ENCODE data around the gene GPHN.

Gene GPHN

DNA sequence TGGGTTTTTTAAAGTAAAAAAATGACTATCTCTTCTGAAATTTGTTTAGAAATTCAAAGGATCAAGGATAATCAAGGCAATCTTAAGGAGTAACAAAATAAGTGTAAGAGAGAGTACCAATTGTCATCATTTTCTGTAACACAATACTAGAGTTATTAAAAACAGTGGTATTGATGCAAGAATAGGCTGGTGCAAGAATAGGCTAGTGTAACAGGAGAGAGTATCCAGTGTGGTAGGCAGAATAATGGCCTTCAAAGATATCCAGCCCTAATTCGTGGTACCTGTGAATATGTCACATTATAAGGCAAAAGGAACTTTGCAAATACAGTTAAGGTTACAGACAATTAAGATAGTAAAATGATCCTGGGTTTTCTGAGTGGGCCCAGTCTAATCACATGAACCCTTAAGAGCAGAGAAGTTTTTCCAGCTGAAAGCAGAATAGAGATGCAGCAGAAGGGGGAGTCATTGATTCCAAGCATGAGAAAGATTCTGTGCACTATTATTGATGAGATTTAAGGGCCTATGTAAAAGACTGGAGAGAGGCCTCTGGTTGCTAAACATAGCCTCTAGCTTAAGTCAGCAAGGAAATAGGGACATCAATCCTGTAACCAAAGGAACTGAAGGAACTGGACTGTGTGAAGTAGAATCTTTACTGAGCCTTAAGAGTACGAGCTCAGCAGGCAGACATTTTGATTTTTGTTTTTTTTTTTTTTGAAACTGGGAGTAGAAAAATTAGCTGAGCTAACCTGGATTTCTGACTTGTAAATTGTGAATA lies 134.1 kb downstream of the GPHN start:
- no peak overlapping the region for H3K9ac ChIP-seq
- no peaks in the 10 kb centered on the region for H3K79me2 ChIP-seq
- no peak overlapping the region for H2AFZ ChIP-seq
- no peaks in the 10 kb centered on the region for H3K9me3 ChIP-seq (ENCODE audit: control insufficient read depth, low read length)
- H3K27me3 ChIP-seq (ENCODE audit: control insufficient read depth, insufficient read depth, low read length), result no peaks in the 10 kb centered on the region
- no peak overlapping the region for H3K27ac ChIP-seq
- no peaks in the 10 kb centered on the region for H3K36me3 ChIP-seq (ENCODE audit: control insufficient read depth, insufficient read depth, low read length)
- no peak for TF ChIP-seq CTCF (IDR thresholded peaks at IDR 0.05)
- H3K4me2 ChIP-seq (ENCODE audit: low read length), result no peak overlapping the region
- no peak overlapping the region for H3K4me3 ChIP-seq (ENCODE audit: low read depth, low read length)
- H3K4me1 ChIP-seq, result peaks cover 5% of the 10 kb centered on the region

- no peaks in the 10 kb centered on the region for H3K27me3 ChIP-seq (ENCODE audit: control insufficient read depth, insufficient read depth, low read length)
- no peak for TF ChIP-seq CTCF (IDR thresholded peaks at IDR 0.05)
- peaks cover 5% of the 10 kb centered on the region for H3K4me1 ChIP-seq
- H2AFZ ChIP-seq, result no peak overlapping the region
- no peaks in the 10 kb centered on the region for H3K79me2 ChIP-seq
- no peak overlapping the region for H3K4me2 ChIP-seq (ENCODE audit: low read length)
- no peaks in the 10 kb centered on the region for H3K9me3 ChIP-seq (ENCODE audit: control insufficient read depth, low read length)
- H3K4me3 ChIP-seq (ENCODE audit: low read depth, low read length), result no peak overlapping the region
- H3K27ac ChIP-seq, result no peak overlapping the region
- no peak overlapping the region for H3K9ac ChIP-seq
- H3K36me3 ChIP-seq (ENCODE audit: control insufficient read depth, insufficient read depth, low read length), result no peaks in the 10 kb centered on the region
Observed at GRCh38 chr14:66643344-66643743, 135.4 kb downstream of the GPHN start.

- no peaks in the 10 kb centered on the region for H3K36me3 ChIP-seq (ENCODE audit: control insufficient read depth, insufficient read depth, low read length)
- no peak overlapping the region for H3K9ac ChIP-seq
- no peak overlapping the region for H2AFZ ChIP-seq
- H3K4me3 ChIP-seq (ENCODE audit: low read depth, low read length), result no peak overlapping the region
- peaks cover 5% of the 10 kb centered on the region for H3K4me1 ChIP-seq
- H3K79me2 ChIP-seq, result peaks cover 4% of the 10 kb centered on the region
- no peak overlapping the region for H3K27ac ChIP-seq
- no peak overlapping the region for H3K4me2 ChIP-seq (ENCODE audit: low read length)
- H3K27me3 ChIP-seq (ENCODE audit: control insufficient read depth, insufficient read depth, low read length), result no peaks in the 10 kb centered on the region
- no peaks in the 10 kb centered on the region for H3K9me3 ChIP-seq (ENCODE audit: control insufficient read depth, low read length)
- no peak for TF ChIP-seq CTCF (IDR thresholded peaks at IDR 0.05)
Observed at GRCh38 chr14:66645716-66646115, 137.8 kb downstream of the GPHN start.

GRCh38 chr14:66649498-66649897 lies 141.6 kb downstream of the GPHN start:
- no peaks in the 10 kb centered on the region for H3K9me3 ChIP-seq (ENCODE audit: control insufficient read depth, low read length)
- H3K27me3 ChIP-seq (ENCODE audit: control insufficient read depth, insufficient read depth, low read length), result no peaks in the 10 kb centered on the region
- H3K4me3 ChIP-seq (ENCODE audit: low read depth, low read length), result no peak overlapping the region
- H3K27ac ChIP-seq, result no peak overlapping the region
- no peak for TF ChIP-seq CTCF (IDR thresholded peaks at IDR 0.05)
- H3K4me1 ChIP-seq, result no peaks in the 10 kb centered on the region
- H3K36me3 ChIP-seq (ENCODE audit: control insufficient read depth, insufficient read depth, low read length), result no peaks in the 10 kb centered on the region
- no peak overlapping the region for H3K4me2 ChIP-seq (ENCODE audit: low read length)
- H3K9ac ChIP-seq, result no peak overlapping the region
- no peak overlapping the region for H2AFZ ChIP-seq
- peaks cover 8% of the 10 kb centered on the region for H3K79me2 ChIP-seq

- TF ChIP-seq CTCF (IDR thresholded peaks at IDR 0.05), result no peak
- Histone ChIP-seq H3K9me3 (ENCODE audit: control insufficient read depth, low read length) (no peaks in the 10 kb centered on the region), H3K4me3 (ENCODE audit: low read depth, low read length) (no peak overlapping the region), H3K36me3 (ENCODE audit: control insufficient read depth, insufficient read depth, low read length) (no peaks in the 10 kb centered on the region), H3K9ac (no peak overlapping the region), H3K4me1 (no peaks in the 10 kb centered on the region), H3K4me2 (ENCODE audit: low read length) (no peak overlapping the region), H3K27me3 (ENCODE audit: control insufficient read depth, insufficient read depth, low read length) (no peaks in the 10 kb centered on the region), H3K27ac (no peak overlapping the region), H2AFZ (no peak overlapping the region), H3K79me2 (peaks cover 8% of the 10 kb centered on the region)
Observed at GRCh38 chr14:66650491-66650911, 142.6 kb downstream of the GPHN start.
